Retinal pigment epithelial cell (primary cell): ENCODE measurements around the gene SHISA2.
"Not testable (repeated sequence)": the region's sequence is repeated elsewhere in the genome, so short reads cannot be mapped to it uniquely, and the experiment has no call there.

Source experiments
- DNase-seq: peaks from one replicate; pipeline ENCODE4 v3.0.0-alpha.2; 2010; ENCODE audit warnings: low read depth
- H3K4me3 ChIP-seq: 2 replicates; pipeline ENCODE4 v1.5.1; 2011; ENCODE audit warnings: mild to moderate bottlenecking, low read length, control low read depth, moderate library complexity
- CTCF ChIP-seq: conservative IDR thresholded peaks from 2 replicates; pipeline ENCODE4 v1.5.1; 2011; ENCODE audit warnings: low read depth, low read length, control low read depth, inconsistent platforms

SHISA2 gene

GRCh38 chr13:26067601-26068000, 15.8 kb upstream of the SHISA2 start:
- no peak overlapping the region for H3K4me3 ChIP-seq
- no peak for DNase-seq

GRCh38 chr13:26066492-26066891, 14.7 kb upstream of the SHISA2 start:
- H3K4me3 ChIP-seq, DNase-seq: not testable (repeated sequence)

More at GRCh38 chr13:26067601-26068000, 15.8 kb upstream of the SHISA2 start:
- TF ChIP-seq CTCF = no peak

GRCh38 chr13:26062853-26063444, 11.1 kb upstream of the SHISA2 start:
- no peak overlapping the region for H3K4me3 ChIP-seq
- TF ChIP-seq CTCF = peak; percentile 82
- DNase-seq = no peak

- no peak for TF ChIP-seq CTCF
- H3K4me3 ChIP-seq = no peak overlapping the region
- no peak for DNase-seq
Measured at GRCh38 chr13:26061947-26062346, 10.1 kb upstream of the SHISA2 start.

GRCh38 chr13:26061256-26061655, 9.4 kb upstream of the SHISA2 start:
- DNase-seq = no peak
- H3K4me3 ChIP-seq = no peak overlapping the region
- no peak for TF ChIP-seq CTCF

GRCh38 chr13:26060357-26060756, 8.5 kb upstream of the SHISA2 start:
- H3K4me3 ChIP-seq = no peak overlapping the region
- DNase-seq = no peak
- TF ChIP-seq CTCF = no peak

- TF ChIP-seq CTCF = no peak
- H3K4me3 ChIP-seq = no peak overlapping the region
- DNase-seq = no peak
Measured at GRCh38 chr13:26058704-26059103, 6.9 kb upstream of the SHISA2 start.

- TF ChIP-seq CTCF = no peak
- DNase-seq = no peak
- H3K4me3 ChIP-seq = no peak overlapping the region
Measured at GRCh38 chr13:26054896-26055295, 3.1 kb upstream of the SHISA2 start.
